ENCODE results near the gene CETP. TPM values are rescaled to one million over a fixed set of nuclear protein-coding genes. Genes with fewer than 3 reads are reported as not detected.

CETP gene
- total and polyA plus RNA-seq, 2 of the 13 experiments (the other 11 are each of a cell fraction or from before 2014, with no cell fraction given) = 0.31 to 9.8 TPM

GRCh38 chr16:56948234-56948633, 13.5 kb upstream of the CETP start:
- intact Hi-C loops (cut with micrococcal nuclease; ENCODE audit: unreplicated experiment) = no loop called here

More at GRCh38 chr16:56948234-56948633, 13.5 kb upstream of the CETP start:
- no peak overlapping the region for H3K9ac ChIP-seq (ENCODE audit: insufficient read depth, low read depth, low read length)
- ATAC-seq (no peak), FAIRE-seq (no peak), DNase-seq (ENCODE audit: low spot score) (no peak)
- in situ Hi-C loops (cut with HindIII; ENCODE audit: extremely low pct_ligation_motif_present, low pct_unique_long_range_greater_than_20kb) = no loop called here
- ChIA-PET POLR2A (interaction anchor here (1.3 to 5.2 kb wide), 4 partner anchors 13 to 35 kb away, joined by 4 to 39 read pairs (median 12); partner anchors contain the start of gene HERPUD1), CTCF (ENCODE audit: low intra/inter-chr PET ratio, low total read pairs) (no interaction called here)
- peaks cover 71% of the 10 kb centered on the region for H3K4me1 ChIP-seq (ENCODE audit: insufficient read depth, low read length)
- no TSS peak for BruUV-seq (replicated peaks)
- no peak overlapping the region for H3K27ac ChIP-seq (ENCODE audit: extremely low read length, insufficient read depth, low read length)
- no peaks in the 10 kb centered on the region for H3K79me2 ChIP-seq (ENCODE audit: insufficient read depth, low read length)
- H2AFZ ChIP-seq (ENCODE audit: low read length) = no peak overlapping the region
- 91% methylated on average over 6 of the region's 6 CpGs for WGBS (ENCODE audit: low lambda C conversion rate)
- peaks cover 11% of the 10 kb centered on the region; the same call in 1 of the 2 replicates for H4K20me1 ChIP-seq (ENCODE audit: insufficient read depth, low read length)
- peaks cover 6 to 20% of the 10 kb centered on the region in 2 experiments for H3K36me3 ChIP-seq (replicated peaks in 1 of 2; ENCODE audit: control insufficient read depth in 1 of 2, insufficient read depth in 2 of 2, low read length in 2 of 2)
- TF ChIP-seq GABPB1 (CRISPR knock-in tag; IDR thresholded peaks at IDR 0.05) = no peak
- TF ChIP-seq SOX13 (IDR thresholded peaks at IDR 0.05) = no peak
- TF ChIP-seq SOX13 (CRISPR knock-in tag; conservative IDR thresholded peaks at IDR 0.05 in 1 of 2, IDR thresholded peaks at IDR 0.05 in 1 of 2) = no peak
- no peak for TF ChIP-seq ZNF883 (CRISPR knock-in tag; IDR thresholded peaks at IDR 0.05; ENCODE audit: not compliant biosample characterization)
- no peak for TF ChIP-seq ZNF577 (CRISPR knock-in tag; IDR thresholded peaks at IDR 0.05; ENCODE audit: borderline replicate concordance, low read depth)
- TF ChIP-seq SP140L (CRISPR knock-in tag; IDR thresholded peaks at IDR 0.05; ENCODE audit: borderline replicate concordance) = no peak
- no peak for TF ChIP-seq ZNF512B (CRISPR knock-in tag; IDR thresholded peaks at IDR 0.05; ENCODE audit: borderline replicate concordance)
- TF ChIP-seq CCAR2 (optimal IDR thresholded peaks at IDR 0.05; ENCODE audit: low read depth, low read length) = no peak
- no peak for TF ChIP-seq ZNF800 (CRISPR knock-in tag; IDR thresholded peaks at IDR 0.05)
- TF ChIP-seq SSRP1 (CRISPR knock-in tag; IDR thresholded peaks at IDR 0.05) = no peak
- TF ChIP-seq SUZ12 (IDR thresholded peaks at IDR 0.05; ENCODE audit: low read depth, low read length) = no peak
- H3K4me3 ChIP-seq (replicated peaks in 1 of 3; ENCODE audit: insufficient read depth in 1 of 3, low read depth in 2 of 3, low read length in 3 of 3) = no peak overlapping the region
- H3K9me3 ChIP-seq (ENCODE audit: low read length) = no peaks in the 10 kb centered on the region
- no peaks in the 10 kb centered on the region for H3K27me3 ChIP-seq (ENCODE audit: control insufficient read depth in 1 of 2, insufficient read depth in 2 of 2, low read length in 2 of 2)
- no peak overlapping the region for H3K4me2 ChIP-seq (ENCODE audit: low read depth, low read length)
